Fibroblast of lung (primary cell): Measurements from ENCODE around the gene SERINC5. TPM values are rescaled to one million over a fixed set of nuclear protein-coding genes. Genes with fewer than 3 reads are reported as not detected.

Experiments
- DNase-seq, 2 donors: peaks; one replicate each; pipeline versions ENCODE4 v3.0.0 to v3.0.0-alpha.2; 2010; ENCODE audit warnings: low read depth in 2 of 2
- H2AFZ ChIP-seq: 2 replicates; pipeline ENCODE4 v1.5.1; 2012; ENCODE audit warnings: low read length, control low read depth, inconsistent platforms
- H3K27ac ChIP-seq: 2 replicates; pipeline ENCODE4 v1.5.1; 2011; ENCODE audit warnings: low read length, control low read depth; ENCODE audit not compliant: insufficient read depth
- H3K27me3 ChIP-seq: 2 replicates; pipeline ENCODE4 v1.5.1; 2011; ENCODE audit warnings: mild to moderate bottlenecking, low read length; ENCODE audit not compliant: control insufficient read depth, insufficient read depth
- H3K36me3 ChIP-seq: 2 replicates; pipeline ENCODE4 v1.5.1; 2011; ENCODE audit warnings: low read length; ENCODE audit not compliant: control insufficient read depth, insufficient read depth
- H3K4me1 ChIP-seq: 2 replicates; pipeline ENCODE4 v1.5.1; 2011; ENCODE audit warnings: low read length; ENCODE audit not compliant: control insufficient read depth, insufficient read depth; ENCODE audit errors: extremely low read depth
- H3K4me2 ChIP-seq: 2 replicates; pipeline ENCODE4 v1.5.1; 2011; ENCODE audit warnings: low read length, control low read depth; ENCODE audit not compliant: insufficient read depth; ENCODE audit errors: extremely low read depth
- H3K4me3 ChIP-seq, 4 experiments: fragments of 200-600 bp in 1 of 4; sonication (generic) in 1 of 4; replicated peaks in 1 of 4; 2 replicates each; pipeline ENCODE4 v1.5.1; 2011 to 2016; ENCODE audit warnings: low read length in 4 of 4, low read depth in 3 of 4, mild to moderate bottlenecking in 3 of 4, control low read depth in 2 of 4, inconsistent platforms in 1 of 4, mixed read lengths in 1 of 4; ENCODE audit not compliant: insufficient read depth in 1 of 4; ENCODE audit errors: control extremely low read depth in 1 of 4
- H3K79me2 ChIP-seq: 2 replicates; pipeline ENCODE4 v1.5.1; 2012; ENCODE audit warnings: mild to moderate bottlenecking, low read length, inconsistent platforms; ENCODE audit not compliant: control insufficient read depth, insufficient read depth
- H3K9ac ChIP-seq: 2 replicates; pipeline ENCODE4 v1.5.1; 2011; ENCODE audit warnings: mild to moderate bottlenecking, low read length, control low read depth; ENCODE audit not compliant: insufficient read depth
- H3K9me3 ChIP-seq: 2 replicates; pipeline ENCODE4 v1.5.1; 2012; ENCODE audit warnings: low read depth, low read length; ENCODE audit not compliant: control insufficient read depth, insufficient read depth
- H4K20me1 ChIP-seq: 2 replicates; pipeline ENCODE4 v1.5.1; 2011; ENCODE audit warnings: low read length; ENCODE audit not compliant: control insufficient read depth, insufficient read depth; ENCODE audit errors: extremely low read depth
- CTCF ChIP-seq, 2 donors: IDR thresholded peaks in 1 of 2; conservative IDR thresholded peaks in 1 of 2; 1 replicate in 1 of 2; 2 replicates in 1 of 2; pipeline ENCODE4 v1.5.1; 2011 to 2012; ENCODE audit warnings: low read length in 2 of 2, control low read depth in 1 of 2, inconsistent platforms in 1 of 2, low read depth in 1 of 2, mild to moderate bottlenecking in 1 of 2
- EZH2 ChIP-seq: IDR thresholded peaks from 2 replicates; pipeline ENCODE4 v1.5.1; 2012; ENCODE audit warnings: low read length, control low read depth, mild to moderate bottlenecking; ENCODE audit errors: missing control alignments
- polyA plus RNA-seq, 2 donors: library from polyadenylated mRNA; depleted of rRNA in 1 of 2; stranded (reverse) in 1 of 2; unstranded in 1 of 2; fragments of >200 nt; gene quantifications; 2 replicates each; pipeline ENCODE4 v1.2.1, GENCODE V29; 2011 to 2012; ENCODE audit warnings: missing spikeins in 1 of 2
- total RNA-seq: library from RNA; depleted of rRNA; stranded (reverse); fragments of >200 nt; gene quantifications from 2 replicates; pipeline ENCODE4 v1.2.1, GENCODE V29; 2014

Gene SERINC5
- total and polyA plus RNA-seq, 2 donors (not counting 1 experiment from before 2014, with no cell fraction given), result 9.5 to 10.9 TPM

- Histone ChIP-seq H3K36me3 (no peaks in the 10 kb centered on the region), H3K9me3 (no peaks in the 10 kb centered on the region), H3K27me3 (no peaks in the 10 kb centered on the region), H3K4me2 (no peak overlapping the region), H3K79me2 (no peaks in the 10 kb centered on the region), H4K20me1 (no peaks in the 10 kb centered on the region), H3K4me3 (no peak overlapping the region), H3K27ac (no peak overlapping the region), H3K4me1 (peaks cover 5% of the 10 kb centered on the region), H2AFZ (no peak overlapping the region), H3K9ac (no peak overlapping the region)
- DNase-seq, result no peak
- TF ChIP-seq CTCF (conservative IDR thresholded peaks at IDR 0.05 in 1 of 2, IDR thresholded peaks at IDR 0.05 in 1 of 2; ENCODE audit: low read depth in 1 of 2, low read length in 2 of 2), result no peak
- TF ChIP-seq EZH2, result no peak
Measured at GRCh38 chr5:80240368-80240986, 15.4 kb downstream of the SERINC5 start.

- peak; percentile 41 to 91 for DNase-seq
- no peaks in the 10 kb centered on the region for H3K36me3 ChIP-seq
- H2AFZ ChIP-seq, result no peak overlapping the region
- TF ChIP-seq CTCF (conservative IDR thresholded peaks at IDR 0.05 in 1 of 2, IDR thresholded peaks at IDR 0.05 in 1 of 2; ENCODE audit: low read depth in 1 of 2, low read length in 2 of 2), result no peak
- TF ChIP-seq EZH2, result no peak
- H3K9me3 ChIP-seq, result no peaks in the 10 kb centered on the region
- no peak overlapping the region for H3K4me3 ChIP-seq
- H3K27me3 ChIP-seq, result no peaks in the 10 kb centered on the region
- H3K4me1 ChIP-seq, result peaks cover 5% of the 10 kb centered on the region
- no peaks in the 10 kb centered on the region for H4K20me1 ChIP-seq
- no peak overlapping the region for H3K9ac ChIP-seq
- no peak overlapping the region for H3K4me2 ChIP-seq
- H3K27ac ChIP-seq, result no peak overlapping the region
- no peaks in the 10 kb centered on the region for H3K79me2 ChIP-seq
Measured at GRCh38 chr5:80239680-80240367, 16.0 kb downstream of the SERINC5 start.

DNA sequence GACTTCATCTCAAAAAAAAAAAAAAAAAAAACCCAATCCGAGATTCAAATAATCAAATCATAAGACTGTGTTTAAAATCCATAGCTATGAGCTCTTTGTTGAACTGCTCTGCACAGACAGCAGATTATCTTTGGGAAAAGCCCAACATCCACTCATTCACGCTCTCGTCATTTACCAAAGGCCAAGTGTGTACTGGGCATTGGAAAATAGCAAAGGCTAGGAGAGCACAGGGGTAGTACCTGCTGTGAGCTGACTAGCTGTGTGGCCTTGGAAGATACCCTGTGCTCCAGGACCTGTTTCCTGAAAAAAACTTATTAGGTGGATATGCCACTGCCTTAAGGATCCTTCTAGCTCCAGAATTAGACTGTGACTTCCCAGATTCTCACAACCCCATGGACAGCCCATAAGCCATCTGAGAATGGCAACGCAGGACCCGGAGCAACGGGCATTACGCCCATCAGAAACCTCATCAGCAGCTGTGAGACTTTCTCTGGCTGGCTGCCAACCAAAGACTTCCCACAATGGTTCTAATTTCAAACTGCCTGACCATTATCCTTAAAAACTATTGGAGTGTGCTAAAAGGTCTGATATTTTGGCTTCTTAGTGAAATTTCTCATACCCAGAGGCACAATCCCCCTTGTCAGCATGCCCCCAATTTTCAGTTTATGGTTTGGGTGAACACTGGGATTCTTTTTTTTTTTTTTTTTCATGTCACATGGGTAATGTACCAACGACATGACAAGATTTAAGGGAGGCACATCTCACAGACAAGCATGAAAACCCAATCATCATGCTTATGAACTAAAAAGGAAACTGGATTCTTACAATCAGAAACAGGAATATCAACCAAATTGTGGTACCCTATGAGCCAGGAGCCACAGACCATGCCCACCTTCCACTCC lies 16.8 kb downstream of the SERINC5 start:
- H3K27ac ChIP-seq, result no peak overlapping the region

More for the DNA sequence above, 16.8 kb downstream of the SERINC5 start:
- Histone ChIP-seq H3K36me3 (no peaks in the 10 kb centered on the region), H3K9ac (no peak overlapping the region), H4K20me1 (no peaks in the 10 kb centered on the region), H3K9me3 (no peaks in the 10 kb centered on the region), H3K79me2 (no peaks in the 10 kb centered on the region), H3K4me1 (peaks cover 5% of the 10 kb centered on the region), H3K4me2 (peak overlapping the region; percentile 7), H3K27me3 (no peaks in the 10 kb centered on the region), H3K4me3 (peak overlapping the region in 1 of 4 experiments; percentile 16), H2AFZ (no peak overlapping the region)
- DNase-seq, result peak; percentile 79 to 83
- TF ChIP-seq EZH2, result no peak
- TF ChIP-seq CTCF (conservative IDR thresholded peaks at IDR 0.05 in 1 of 2, IDR thresholded peaks at IDR 0.05 in 1 of 2; ENCODE audit: low read depth in 1 of 2, low read length in 2 of 2), result no peak
